Omental fat pad (tissue), 4 donors: ENCODE results near the gene CARF. TPM values are rescaled to one million over a fixed set of nuclear protein-coding genes. Genes with fewer than 3 reads are reported as not detected.
"Not testable (repeated sequence)": the region's sequence is repeated elsewhere in the genome, so short reads cannot be mapped to it uniquely, and the experiment has no call there.

Source experiments
- ATAC-seq: fragments of 150-250 bp; one replicate; pipeline ENCODE4 v1.9.1; 2016; ENCODE audit warnings: mild to moderate bottlenecking, moderate library complexity; ENCODE audit not compliant: low FRiP score
- DNase-seq: peaks from one replicate; pipeline ENCODE4 v3.0.0-alpha.2; 2019; ENCODE audit warnings: low spot score
- CTCF ChIP-seq, 3 donors: fragments of 450-650 bp; IDR thresholded peaks; one replicate each; pipeline ENCODE4 v1.5.1; 2016 to 2017; ENCODE audit warnings: antibody characterized with exemption in 3 of 3, mild to moderate bottlenecking in 3 of 3, moderate library complexity in 2 of 3
- total RNA-seq, 4 donors: library from RNA; depleted of rRNA; stranded (reverse); fragments of >200 nt; gene quantifications; one replicate each; pipeline ENCODE4 v1.1.0, GENCODE V29; 2016

Gene CARF
- total RNA-seq, 4 donors from 2014 or later, result 4.2 to 13.1 (median 7.4) TPM

- ATAC-seq (no peak), DNase-seq (no peak)
- TF ChIP-seq CTCF (IDR thresholded peaks at IDR 0.05), result no peak
Observed at GRCh38 chr2:202965810-202966460, 53.9 kb downstream of the CARF start.

- not testable (repeated sequence) for DNase-seq, ATAC-seq
Observed at GRCh38 chr2:202969404-202969803, 57.3 kb downstream of the CARF start.

GRCh38 chr2:202976809-202977208 lies 64.7 kb downstream of the CARF start:
- no peak for DNase-seq
- no peak for TF ChIP-seq CTCF (IDR thresholded peaks at IDR 0.05)
- ATAC-seq, result no peak

GRCh38 chr2:202982779-202983491 lies 70.9 kb downstream of the CARF start:
- no peak for ATAC-seq
- DNase-seq, result no peak
- no peak for TF ChIP-seq CTCF (IDR thresholded peaks at IDR 0.05)

- DNase-seq (no peak), ATAC-seq (no peak)
- TF ChIP-seq CTCF (IDR thresholded peaks at IDR 0.05), result no peak
Observed at GRCh38 chr2:202989749-202990148, 77.7 kb downstream of the CARF start.

GRCh38 chr2:202990501-202990900 lies 78.4 kb downstream of the CARF start:
- no peak for TF ChIP-seq CTCF (IDR thresholded peaks at IDR 0.05)

GRCh38 chr2:202997113-202997512 lies 85.0 kb downstream of the CARF start:
- ATAC-seq, DNase-seq: not testable (repeated sequence)

More at GRCh38 chr2:202990501-202990900, 78.4 kb downstream of the CARF start:
- ATAC-seq (no peak), DNase-seq (no peak)
